ENCODE results near the gene CSF2. TPM values are rescaled to one million over a fixed set of nuclear protein-coding genes. Genes with fewer than 3 reads are reported as not detected.
A peak's percentile ranks its signal among the peaks of the same experiment; 100 is the strongest.

Gene CSF2
- total and polyA plus RNA-seq, 2 of the 4 experiments (the other 2 are of a cell fraction): 0.31 TPM; not detected in 1

DNA sequence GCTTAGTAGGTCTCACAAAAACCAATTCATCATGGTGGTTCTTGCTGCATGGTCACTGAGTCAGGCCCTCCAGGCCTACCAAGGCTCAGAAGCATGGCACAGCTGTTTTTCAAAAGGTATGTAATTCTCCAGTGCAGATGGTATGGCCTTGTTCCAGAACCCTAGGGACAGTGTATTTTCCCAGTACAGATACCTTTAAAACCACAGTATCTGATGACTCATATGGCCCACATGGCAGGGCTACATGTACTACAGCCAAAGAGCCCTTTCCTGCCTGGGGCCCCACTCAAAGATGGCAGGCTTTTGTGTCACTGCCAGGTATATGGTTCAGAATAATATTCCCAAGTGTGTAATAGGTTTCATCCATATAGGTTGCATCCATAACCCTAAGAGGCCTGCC lies 16.5 kb downstream of the CSF2 start:
- H3K79me1 ChIP-seq (ENCODE audit: low read depth in 1 of 2, low read length in 2 of 2): no peaks in the 10 kb centered on the region
- H3K9ac ChIP-seq (ENCODE audit: low read depth, low read length): no peak overlapping the region
- no peak overlapping the region; the same call in 1 of the 2 replicates for H3K14ac ChIP-seq (replicated peaks; ENCODE audit: low read depth, low read length)
- ATAC-seq (ENCODE audit: low read depth) (0 out of 2 replicates have a peak, but pooled peaks have one; percentile 3), DNase-seq (peak; percentile 93)
- H2AK5ac ChIP-seq (ENCODE audit: low read depth, low read length): peak overlapping the region; percentile 68; the same call in 1 of the 2 replicates
- dilution Hi-C loops (cut with HindIII; ENCODE audit: low sequenced_read_pairs, unreplicated experiment): no loop called here
- no peaks in the 10 kb centered on the region for H4K20me1 ChIP-seq (ENCODE audit: insufficient read depth, low read length)
- no peaks in the 10 kb centered on the region for H3K36me3 ChIP-seq (ENCODE audit: control insufficient read depth, insufficient read depth, low read length)
- ChIA-PET CTCF (no interaction called here), POLR2A (ENCODE audit: unreplicated experiment) (no interaction called here)
- intact Hi-C loops (cut with micrococcal nuclease): no loop called here
- no TSS peak for BruUV-seq (replicated peaks)
- peak overlapping the region; percentile 46; the same call in 1 of the 2 replicates for H3K4ac ChIP-seq (ENCODE audit: low read depth, low read length)
- H4K8ac ChIP-seq (ENCODE audit: low read depth in 2 of 2, low read length in 2 of 2): peak overlapping the region; percentile 3 to 24; a peak in 1 of 4 replicates
- no peak overlapping the region for H3K4me3 ChIP-seq (ENCODE audit: insufficient read depth, low read depth, low read length)
- H2AK9ac ChIP-seq (replicated peaks; ENCODE audit: low read depth, low read length, poor library complexity): peak overlapping the region; percentile 74
- H2BK120ac ChIP-seq (ENCODE audit: low read depth, low read length): peak overlapping the region; percentile 38; the same call in 1 of the 2 replicates
- H3K27me3 ChIP-seq (ENCODE audit: control insufficient read depth, insufficient read depth, low read length): no peaks in the 10 kb centered on the region
- peak overlapping the region; percentile 56 for H2BK5ac ChIP-seq (ENCODE audit: low read depth, low read length, poor library complexity, severe bottlenecking)
- TF ChIP-seq USF2 (IDR thresholded peaks at IDR 0.05; ENCODE audit: low read depth, low read length) (peak; percentile 44; the same call in 1 of the 2 replicates), NFE2L2 (IDR thresholded peaks at IDR 0.05; ENCODE audit: low read depth, low read length) (no peak), FOS (IDR thresholded peaks at IDR 0.05; ENCODE audit: low read depth, low read length) (peak; percentile 75; the same call in 1 of the 2 replicates), RFX5 (IDR thresholded peaks at IDR 0.05; ENCODE audit: low read depth, low read length) (no peak), MAZ (IDR thresholded peaks at IDR 0.05; ENCODE audit: borderline replicate concordance, low read depth, low read length) (no peak), RAD21 (IDR thresholded peaks at IDR 0.05; ENCODE audit: low read length) (no peak), ELK1 (IDR thresholded peaks at IDR 0.05; ENCODE audit: borderline replicate concordance, low read depth, low read length) (no peak)
- TF ChIP-seq, protein P1, sequence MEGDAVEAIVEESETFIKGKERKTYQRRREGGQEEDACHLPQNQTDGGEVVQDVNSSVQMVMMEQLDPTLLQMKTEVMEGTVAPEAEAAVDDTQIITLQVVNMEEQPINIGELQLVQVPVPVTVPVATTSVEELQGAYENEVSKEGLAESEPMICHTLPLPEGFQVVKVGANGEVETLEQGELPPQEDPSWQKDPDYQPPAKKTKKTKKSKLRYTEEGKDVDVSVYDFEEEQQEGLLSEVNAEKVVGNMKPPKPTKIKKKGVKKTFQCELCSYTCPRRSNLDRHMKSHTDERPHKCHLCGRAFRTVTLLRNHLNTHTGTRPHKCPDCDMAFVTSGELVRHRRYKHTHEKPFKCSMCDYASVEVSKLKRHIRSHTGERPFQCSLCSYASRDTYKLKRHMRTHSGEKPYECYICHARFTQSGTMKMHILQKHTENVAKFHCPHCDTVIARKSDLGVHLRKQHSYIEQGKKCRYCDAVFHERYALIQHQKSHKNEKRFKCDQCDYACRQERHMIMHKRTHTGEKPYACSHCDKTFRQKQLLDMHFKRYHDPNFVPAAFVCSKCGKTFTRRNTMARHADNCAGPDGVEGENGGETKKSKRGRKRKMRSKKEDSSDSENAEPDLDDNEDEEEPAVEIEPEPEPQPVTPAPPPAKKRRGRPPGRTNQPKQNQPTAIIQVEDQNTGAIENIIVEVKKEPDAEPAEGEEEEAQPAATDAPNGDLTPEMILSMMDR (conservative IDR thresholded peaks at IDR 0.05; ENCODE audit: low read depth, low read length): no peak
- H3K9me3 ChIP-seq (ENCODE audit: control insufficient read depth, insufficient read depth, low read length): no peaks in the 10 kb centered on the region
- H4K5ac ChIP-seq (ENCODE audit: low read depth, low read length): no peak overlapping the region; the same call in 1 of the 2 replicates
- no peak overlapping the region for H3K27ac ChIP-seq (ENCODE audit: insufficient read depth, low read length)
- in situ Hi-C loops (cut with MboI; ENCODE audit: low sequenced_read_pairs): loop anchor here (25.0 kb wide), 1 partner anchor 397 kb away; the partner anchor contains the start of gene IRF1
- H3K4me2 ChIP-seq (ENCODE audit: low read depth, low read length): no peak overlapping the region
- H4K91ac ChIP-seq (ENCODE audit: insufficient read depth, low read depth, low read length): no peak overlapping the region
- no peak overlapping the region for H2AFZ ChIP-seq (replicated peaks; ENCODE audit: low read length, poor library complexity)
- peaks cover 26% of the 10 kb centered on the region for H3K9me1 ChIP-seq (ENCODE audit: insufficient read depth, low read length)
- H2BK15ac ChIP-seq (ENCODE audit: low read depth, low read length): peak overlapping the region; percentile 41; the same call in 1 of the 3 replicates
- no peak overlapping the region for H3K56ac ChIP-seq (ENCODE audit: extremely low read depth, insufficient read depth, low read length)
- peak overlapping the region; percentile 52; the same call in 1 of the 2 replicates for H3K18ac ChIP-seq (ENCODE audit: low read depth, low read length)
- peak overlapping the region; percentile 18; the same call in 1 of the 2 replicates for H2BK20ac ChIP-seq (ENCODE audit: low read depth, low read length)
- no peak overlapping the region for H3K23ac ChIP-seq (ENCODE audit: low read depth, low read length)
- peaks cover 33% of the 10 kb centered on the region for H3K4me1 ChIP-seq (ENCODE audit: control insufficient read depth, insufficient read depth, low read length)
